UCSD-AML1 (cell line): Measurements from ENCODE around the gene BRSK2.
"Not testable (repeated sequence)": the region's sequence is repeated elsewhere in the genome, so short reads cannot be mapped to it uniquely, and the experiment has no call there.

Experiments used
- DNase-seq: peaks from one replicate; lab custom pipeline; 2025; ENCODE audit not compliant: unreplicated experiment; lab: John Stamatoyannopoulos, UW

Gene BRSK2

DNA sequence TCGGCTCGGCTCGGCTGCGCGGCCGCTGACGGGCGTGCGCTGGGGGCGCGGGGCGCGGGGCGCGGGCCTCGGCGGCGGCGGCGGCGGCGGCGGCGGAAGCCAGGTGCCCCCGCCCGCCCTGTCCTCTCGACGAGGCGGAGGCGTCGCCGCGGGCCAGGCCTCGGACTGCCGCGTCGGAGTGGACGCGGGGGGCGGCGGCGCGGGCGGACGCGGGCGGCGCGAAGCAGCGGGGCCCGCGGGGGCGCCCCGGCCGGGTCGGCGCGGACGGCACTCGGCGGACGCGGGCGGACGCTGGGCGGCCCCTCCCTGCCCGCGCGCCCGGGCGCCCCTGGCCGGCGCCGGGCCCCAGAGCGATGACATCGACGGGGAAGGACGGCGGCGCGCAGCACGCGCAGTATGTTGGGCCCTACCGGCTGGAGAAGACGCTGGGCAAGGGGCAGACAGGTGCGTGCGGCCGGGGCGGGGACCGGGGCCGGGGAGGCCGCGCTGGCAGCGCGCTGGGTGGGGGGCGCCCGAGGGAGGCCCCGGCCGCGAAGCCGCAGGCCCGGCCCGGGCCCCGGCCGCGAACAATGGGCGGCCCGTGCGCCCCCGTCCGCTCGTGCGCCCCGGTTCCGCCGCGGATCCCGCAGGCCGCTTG, at the start of gene BRSK2:
Gene BRSK2 (plus strand): TSS at position 3 of the 637 bp plus-strand sequence. CDS start 351 bp downstream, at position 354.
- no peak for DNase-seq

DNA sequence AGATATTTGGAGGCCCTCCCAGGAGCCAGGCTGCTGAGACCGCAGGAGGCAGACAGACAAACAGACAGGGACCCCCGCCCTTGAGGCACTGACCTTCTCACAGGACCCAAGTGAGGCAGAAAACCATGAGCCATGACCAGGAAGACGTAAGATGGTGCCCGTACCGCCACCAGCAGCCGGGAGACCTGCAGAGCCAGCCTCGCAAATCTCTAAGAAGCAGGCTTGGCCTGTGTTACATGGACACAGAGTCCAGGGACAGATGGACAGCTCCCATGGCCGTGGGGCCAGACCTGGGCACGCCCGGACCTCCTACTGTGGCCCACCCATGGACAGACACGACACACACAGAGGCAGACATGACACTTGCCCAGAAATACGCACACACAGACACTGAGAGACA, 49.6 kb upstream of the BRSK2 start:
- no peak for DNase-seq

DNA sequence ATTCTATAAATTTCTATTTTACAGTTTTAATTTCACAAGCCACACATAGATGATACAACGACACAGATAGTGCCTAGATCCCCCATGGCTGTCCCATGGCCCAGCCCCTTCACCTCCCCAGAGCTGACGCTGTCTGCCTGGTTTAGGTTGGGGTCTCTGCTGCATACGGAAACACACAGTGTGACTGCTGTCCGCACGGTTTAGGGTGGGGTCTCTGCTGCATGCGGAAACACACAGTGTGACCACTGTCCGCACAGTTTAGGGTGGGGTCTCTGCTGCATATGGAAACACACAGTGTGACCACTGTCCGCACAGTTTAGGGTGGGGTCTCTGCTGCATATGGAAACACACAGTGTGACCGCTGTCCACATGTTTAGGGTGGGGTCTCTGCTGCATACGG, 48.5 kb upstream of the BRSK2 start:
- DNase-seq: not testable (repeated sequence)

DNA sequence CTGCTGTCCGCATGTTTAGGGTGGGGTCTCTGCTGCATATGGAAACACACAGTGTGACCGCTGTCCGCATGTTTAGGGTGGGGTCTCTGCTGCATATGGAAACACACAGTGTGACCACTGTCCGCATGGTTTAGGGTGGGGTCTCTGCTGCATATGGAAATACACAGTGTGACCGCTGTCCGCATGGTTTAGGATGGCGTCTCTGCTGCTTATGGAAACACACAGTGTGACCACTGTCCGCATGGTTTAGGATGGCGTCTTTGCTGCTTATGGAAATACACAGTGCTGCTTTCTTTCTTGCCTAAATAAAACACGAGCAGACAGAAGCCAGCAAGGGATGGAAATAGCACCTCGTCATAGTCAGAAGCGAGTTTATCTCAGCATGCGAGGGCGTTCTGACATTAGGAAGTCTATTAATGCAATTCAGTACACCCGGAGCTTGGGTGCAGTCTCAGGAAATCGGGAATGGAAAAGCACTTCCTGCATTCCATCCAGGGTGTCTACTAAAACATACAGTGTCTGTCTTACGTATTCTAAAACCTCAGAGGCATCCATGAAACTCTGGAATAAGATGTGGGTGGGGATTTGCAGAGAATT, 47.7 kb upstream of the BRSK2 start:
- no peak for DNase-seq

DNA sequence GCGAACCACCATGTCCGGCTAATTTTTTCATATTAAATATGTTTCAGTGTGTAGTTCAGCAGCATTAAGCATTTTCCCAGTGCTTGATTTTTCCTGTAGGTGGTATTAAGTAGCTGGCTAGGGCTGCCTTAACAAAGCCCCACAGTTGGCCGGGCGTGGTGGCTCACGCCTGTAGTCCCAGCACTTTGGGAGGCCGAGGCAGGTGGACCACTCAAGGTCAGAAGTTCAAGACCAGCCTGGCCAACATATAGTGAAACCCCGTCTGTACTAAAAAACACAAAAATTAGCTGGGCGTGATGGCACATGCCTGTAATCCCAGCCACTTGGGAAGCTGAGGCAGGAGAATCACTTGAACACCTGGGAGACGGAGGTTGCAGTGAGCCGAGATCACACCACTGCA, 46.8 kb upstream of the BRSK2 start:
- no peak for DNase-seq

DNA sequence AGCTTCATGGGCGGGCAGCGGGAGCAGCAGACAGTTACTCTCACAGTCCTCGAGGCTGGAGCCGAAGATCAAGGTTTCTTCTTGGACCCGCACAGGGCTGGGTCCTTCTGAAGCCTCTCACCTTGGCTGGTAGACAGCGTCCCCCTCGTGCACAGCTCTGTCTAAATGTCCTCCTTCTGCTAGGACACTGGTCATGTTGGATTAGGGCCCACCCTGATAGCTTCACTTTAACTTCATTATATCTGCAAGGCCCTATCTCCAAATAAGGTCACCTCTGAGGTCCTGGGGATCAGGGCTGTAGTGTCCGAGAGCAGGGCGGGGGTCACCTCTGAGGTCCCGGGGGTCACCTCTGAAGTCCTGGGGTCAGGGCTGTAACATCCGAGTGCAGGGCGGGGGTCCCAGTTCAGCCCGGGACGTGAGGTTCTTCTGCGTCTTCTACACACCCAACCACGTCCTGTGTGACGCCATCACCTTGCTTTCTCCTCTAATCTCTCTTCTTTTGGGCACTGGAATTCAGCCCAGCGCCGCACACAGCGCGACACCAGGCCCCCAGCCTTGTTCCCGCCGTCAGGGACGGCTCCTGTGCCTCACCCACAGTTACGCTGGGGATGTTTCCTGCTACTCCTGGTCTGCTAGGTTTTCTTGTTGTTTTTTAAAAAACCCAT, 46.2 kb upstream of the BRSK2 start:
- no peak for DNase-seq

DNA sequence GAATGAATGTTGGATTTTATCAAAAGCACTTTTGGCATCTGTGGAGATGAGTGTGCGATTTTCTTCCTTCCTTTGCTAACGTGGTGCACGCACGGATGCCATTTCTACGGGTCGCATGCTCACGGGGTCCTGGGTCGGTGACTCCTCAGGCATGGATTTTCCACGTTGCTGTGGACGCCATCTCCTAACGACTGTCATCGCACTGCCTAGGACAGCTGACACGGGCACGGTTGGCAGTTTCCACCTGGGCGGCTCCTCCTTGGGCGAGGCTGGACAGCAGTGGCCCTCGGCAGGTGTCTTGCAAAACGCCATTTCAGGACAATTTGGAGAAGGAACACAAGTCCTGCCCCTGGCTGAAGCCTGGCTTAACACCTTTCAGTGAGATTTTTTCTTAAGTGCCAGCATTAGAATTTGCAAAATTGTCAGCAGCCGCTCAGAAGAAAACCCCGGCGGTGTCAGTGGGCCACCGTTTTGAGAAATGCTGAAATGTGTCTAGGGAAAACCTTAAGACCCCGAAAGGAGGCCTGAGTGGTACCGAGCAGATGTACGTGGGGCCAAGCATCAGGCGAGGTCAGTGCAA, 45.6 kb upstream of the BRSK2 start:
- DNase-seq: no peak

DNA sequence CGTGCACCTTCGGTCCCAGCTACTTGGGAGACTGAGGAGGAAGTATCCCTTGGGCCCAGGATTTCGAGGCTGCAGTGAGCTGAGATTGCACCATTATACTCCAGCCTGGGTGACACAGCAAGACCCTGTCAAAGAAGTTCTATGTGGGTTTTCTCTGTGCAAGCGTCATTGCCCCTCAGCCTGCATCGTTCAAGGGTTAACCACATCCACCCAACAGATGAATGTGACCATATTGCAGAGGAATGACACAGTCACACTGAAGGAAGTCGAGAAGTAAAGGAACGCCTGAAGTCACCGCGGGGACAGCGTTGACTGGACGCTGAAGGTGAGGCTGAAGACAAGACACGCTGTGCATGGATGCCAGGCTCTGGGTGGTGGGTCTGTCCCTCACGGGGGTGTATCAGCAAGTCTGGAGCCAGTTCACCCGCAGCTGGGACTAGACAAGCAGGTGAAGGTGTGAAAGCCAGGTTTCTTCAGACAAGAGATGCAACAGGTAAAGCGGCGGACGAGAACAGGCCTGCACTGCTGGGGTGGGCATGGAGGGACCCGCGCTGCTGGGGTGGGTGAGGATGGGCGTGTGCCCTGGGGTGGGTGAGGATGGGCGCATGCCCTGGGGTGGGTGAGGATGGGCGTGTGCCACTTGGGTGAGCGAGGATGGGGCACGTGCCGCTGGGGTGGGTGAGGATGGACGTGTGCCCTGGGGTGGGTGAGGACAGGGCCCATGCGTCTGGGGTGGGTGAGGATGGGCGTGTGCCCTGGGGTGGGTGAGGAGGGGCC, 43.8 kb upstream of the BRSK2 start:
- no peak for DNase-seq

DNA sequence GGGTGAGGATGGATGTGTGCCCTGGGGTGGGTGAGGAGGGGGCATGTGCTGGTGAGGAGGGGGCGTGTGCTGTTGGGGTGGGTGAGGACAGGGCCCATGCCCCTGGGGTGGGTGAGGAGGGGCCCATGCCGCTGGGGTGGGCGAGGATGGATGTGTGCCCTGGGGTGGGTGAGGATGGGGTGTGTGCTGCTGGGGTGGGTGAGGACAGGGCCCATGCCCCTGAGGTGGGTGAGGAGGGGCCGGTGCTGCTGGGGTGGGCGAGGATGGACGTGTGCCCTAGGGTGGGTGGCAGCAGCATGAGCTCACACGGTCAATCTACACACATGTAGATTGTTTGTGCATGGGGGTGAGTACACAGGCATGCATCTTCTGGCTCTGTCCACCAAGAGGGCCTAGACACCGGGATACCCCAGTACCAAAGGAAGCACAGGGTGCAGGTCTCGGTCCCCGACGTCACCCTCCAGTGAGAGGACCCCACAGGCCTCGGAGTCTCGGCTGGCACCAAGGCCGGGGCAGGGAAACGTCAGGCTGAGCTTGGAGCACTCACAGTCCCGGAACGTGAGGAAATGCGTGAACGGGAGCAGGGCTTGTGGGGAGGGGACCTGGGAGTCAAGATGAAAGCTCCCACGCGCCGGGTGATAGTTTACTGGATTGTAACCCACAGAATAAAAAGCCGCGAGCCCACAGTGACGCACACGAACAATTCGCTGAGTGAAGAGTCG, 42.9 kb upstream of the BRSK2 start:
- no peak for DNase-seq

DNA sequence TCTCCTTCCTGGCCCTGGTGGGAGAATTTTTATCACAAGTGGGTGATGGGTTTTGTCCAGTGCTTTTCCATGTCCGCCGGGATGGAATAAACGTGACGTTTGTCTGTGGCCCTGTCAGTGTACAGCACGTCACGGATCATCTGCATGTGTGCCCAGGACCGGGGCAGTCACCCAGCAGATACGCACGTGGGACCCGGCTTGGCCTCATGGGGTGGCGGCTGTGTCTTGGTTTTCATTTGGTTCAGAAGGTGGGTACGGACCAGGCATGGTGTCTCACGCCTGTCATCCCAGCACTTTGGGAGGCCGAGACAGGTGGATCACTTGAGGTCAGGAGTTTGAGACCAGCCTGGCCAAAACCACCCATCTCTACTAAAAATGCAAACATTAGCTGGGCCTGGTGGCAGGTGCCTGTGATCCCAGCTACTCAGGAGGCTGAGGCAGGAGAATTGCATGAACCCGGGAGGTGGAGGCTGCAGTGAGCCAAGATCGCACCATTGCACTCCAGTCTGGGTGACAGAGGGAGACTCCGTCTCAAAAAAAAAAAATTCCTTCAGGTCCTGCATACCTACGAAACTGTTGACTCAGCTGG, 42.2 kb upstream of the BRSK2 start:
- not testable (repeated sequence) for DNase-seq

DNA sequence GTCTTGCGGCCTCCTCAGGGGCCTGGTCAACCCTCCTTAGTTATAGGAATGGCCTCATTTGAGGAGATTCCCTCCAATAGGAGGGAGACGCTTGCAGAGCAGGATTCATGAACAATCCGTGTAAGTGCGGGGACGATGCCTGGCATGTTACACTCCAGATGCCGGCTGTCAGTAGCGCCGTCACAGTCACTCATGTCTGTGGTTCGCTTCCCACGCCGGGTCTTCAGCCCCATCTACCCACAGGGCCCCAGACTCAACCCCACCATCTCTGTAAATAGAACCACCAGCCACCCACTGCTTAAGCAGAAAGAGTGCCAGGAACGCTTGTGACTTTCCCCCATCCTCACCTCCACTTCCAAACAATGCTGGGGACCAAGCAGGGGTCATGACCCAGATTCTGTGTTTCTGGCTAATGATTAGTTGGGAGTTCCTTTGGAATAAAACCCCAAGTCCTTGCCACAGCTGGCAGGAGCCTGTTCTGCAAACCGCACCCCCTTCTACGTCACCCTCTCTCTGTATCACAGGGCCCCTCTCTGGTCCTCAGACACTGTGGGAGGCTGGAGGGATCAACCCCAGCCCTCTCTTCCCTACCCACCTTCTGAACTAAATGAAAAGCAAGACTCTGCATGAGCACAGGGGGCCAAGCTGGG, 41.5 kb upstream of the BRSK2 start:
- no peak for DNase-seq

DNA sequence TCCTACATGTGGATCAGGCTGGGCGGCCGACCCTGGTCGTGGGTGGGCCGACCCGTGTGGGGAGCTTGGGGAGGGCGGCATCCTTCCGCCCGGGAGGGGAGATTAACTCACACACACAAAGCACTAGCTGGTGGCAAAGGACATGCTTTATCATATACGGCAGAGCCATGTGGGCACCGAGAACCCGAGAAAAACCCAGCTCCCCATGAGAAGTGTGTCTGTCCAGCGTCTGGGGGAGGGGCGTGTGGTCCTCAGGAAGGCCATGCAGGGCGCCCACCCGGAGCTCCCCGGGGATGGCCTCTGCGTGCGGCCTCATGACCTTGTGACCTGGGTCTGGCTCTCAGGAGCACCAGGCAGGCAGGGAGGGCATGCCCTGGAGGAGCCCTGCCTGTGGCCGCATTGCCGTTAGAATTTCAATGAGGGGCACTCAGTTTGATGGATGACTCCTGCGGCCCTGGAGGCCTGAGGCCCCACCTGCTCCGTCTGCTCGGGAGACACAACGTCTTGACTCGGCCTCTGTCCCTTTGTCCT, 40.9 kb upstream of the BRSK2 start:
- DNase-seq: no peak

DNA sequence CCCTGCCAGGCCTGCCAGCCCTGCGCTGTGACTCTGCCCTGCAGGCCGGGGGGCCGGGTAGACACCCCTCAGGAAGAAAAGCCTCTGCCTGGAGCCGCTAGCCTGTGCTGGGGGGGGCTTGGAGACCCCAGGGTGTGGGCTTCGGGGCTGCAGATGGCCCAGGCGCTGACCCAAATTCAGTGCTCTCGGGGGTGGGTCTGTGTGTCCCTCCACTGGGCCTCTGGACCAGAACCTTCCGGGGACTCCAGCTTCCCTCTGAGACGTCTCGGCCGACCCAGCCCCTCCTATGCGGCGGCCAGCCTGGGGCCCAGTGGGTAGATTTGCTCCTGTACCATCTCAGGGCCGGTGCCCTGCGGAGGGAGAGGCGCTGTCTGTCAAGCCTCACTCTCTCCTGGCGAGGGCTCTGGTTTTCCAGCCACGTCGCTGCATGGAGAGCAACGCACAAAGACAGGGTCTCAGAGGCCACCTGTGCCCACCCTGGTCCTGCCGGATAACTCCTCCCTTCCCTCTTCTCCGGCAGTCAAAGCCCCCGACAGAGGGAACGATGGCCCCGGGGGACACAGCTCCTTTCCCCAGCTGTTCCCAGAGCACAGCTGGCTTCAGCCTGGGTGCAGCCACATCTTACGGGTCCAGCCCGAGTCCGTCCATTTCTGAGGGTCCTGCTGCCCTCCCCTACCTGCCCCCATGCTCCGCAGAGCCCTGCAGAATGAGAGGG, 40.2 kb upstream of the BRSK2 start:
- no peak for DNase-seq

DNA sequence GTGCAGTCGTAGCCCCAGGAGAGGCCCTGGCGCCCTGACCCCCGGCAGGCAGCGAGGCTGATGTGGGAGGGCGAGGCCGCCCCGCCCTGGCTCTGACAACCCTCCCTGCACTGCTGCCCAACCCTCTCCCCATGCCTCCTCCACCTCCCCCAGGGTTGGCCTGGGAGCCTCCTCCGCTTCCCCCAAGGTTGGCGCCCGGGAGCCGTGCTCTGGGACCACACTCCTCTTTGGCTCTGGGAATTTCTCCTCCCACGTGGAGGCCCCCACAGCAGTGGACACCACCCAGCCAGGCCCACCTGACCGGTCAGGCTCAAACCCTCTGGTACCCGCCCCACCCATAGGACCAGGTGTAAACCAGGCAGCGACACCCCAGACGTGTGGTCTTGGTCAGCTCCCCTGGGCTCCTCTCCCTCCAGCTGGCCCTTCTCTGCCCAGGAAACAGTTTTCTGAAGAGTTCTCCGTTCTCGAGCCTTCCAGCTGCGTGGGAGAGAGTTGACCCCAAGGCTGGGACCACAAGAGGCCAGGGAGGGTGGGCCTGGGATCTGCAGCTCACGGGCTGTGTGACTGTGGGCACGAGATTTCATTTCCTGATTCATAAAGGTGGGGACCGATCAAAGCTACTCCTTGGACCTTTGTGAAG, 39.5 kb upstream of the BRSK2 start:
- DNase-seq: no peak

DNA sequence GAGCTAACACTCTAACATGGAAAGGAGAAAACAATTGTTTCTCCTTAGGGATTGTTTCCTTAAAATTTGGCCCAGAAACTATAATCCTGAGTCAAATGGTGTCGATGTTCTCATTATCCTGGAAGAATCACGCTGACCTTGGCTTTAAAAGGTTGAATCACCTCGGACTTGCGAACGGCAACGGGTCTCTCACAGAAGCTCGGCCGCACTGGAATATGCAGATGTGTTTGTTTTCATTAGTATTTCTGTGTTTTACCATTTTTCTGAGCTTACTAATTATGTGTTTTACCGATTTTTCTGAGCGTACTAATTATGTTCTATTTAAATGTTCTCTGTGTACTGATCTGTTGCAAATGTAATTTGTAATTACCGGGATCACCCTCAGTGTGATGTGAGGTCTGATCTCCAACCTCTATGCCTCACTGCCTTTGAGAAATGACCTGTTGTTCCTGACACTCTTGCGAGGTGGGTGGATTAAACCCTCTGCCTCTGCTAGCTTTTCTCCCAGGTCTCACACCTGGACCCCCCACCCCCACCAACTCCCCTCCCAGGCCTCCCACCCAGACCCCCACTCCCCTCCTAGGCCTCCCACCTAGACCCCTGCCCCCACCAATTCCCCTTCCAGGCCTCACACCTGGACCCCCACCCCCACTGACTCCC, 38.3 kb upstream of the BRSK2 start:
- no peak for DNase-seq

DNA sequence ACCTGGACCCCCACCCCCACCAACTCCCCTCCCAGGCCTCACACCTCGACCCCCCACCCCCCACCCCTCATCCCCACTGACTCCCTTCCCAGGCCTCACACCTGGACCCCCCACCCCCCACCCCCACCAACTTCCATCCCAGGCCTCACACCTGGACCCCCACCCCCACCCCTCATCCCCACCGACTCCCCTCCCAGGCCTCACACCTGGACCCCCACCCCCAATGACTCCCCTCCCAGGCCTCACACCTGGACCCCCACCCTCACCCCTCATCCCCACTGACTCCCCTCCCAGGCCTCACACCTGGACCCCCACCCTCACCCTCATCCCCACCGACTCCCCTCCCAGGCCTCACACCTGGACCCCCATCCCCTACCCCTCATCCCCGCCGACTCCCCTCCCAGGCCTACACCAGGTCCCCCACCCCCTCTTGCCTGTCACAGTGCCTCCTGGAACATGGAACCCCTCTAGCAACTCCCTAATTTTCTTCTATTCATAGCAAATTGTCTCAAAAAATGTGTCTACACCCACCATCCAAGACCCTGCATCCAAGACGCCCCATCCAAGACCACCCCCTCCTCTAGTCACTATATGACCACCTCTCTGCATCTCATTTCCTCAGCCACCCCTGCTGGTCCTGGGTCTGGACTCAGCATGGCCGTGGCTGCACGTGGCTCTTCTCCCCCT, 36.9 kb upstream of the BRSK2 start:
- no peak for DNase-seq

DNA sequence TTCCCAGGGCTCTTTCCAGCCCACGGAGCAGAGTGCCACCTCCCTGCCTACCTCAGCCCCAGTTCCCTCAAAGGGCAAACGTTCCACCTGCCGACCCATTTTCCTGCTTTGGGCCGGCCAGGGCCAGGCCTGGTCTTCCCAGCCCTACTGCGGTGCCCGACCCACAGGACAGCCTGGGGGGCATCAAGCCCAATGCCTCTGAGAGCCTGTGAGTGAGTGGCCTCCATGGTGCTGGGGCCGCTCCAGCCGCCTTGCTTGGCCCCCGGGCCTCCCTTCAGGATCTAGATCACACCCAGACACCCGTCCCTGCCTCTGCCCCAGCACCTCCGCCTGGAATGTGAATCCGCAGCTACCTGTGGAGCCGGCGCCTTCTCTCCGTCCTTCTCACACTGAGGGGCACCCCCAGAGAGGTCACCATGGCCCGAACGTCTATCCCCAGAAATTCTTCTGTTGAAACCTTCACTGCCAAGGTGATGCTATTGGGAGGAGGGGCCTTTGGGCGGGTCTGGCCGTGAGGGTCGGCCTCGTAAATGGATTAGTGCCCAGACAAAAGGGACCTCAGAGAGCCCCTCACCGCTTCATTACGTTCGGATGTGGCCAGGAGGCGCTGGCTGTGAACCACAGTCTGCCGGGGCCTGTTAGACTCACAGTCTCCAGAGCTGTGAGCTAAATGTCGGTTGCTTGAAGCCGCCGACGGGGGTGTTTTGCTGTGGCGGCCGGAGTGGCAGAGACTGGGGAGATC, 36.2 kb upstream of the BRSK2 start:
- no peak for DNase-seq
